ENCODE measurements around the gene DCUN1D1. TPM values are rescaled to one million over a fixed set of nuclear protein-coding genes. Genes with fewer than 3 reads are reported as not detected.

DCUN1D1 gene
- total RNA-seq, 1 donor from 2014 or later = 54.4 TPM

GRCh38 chr3:182912474-182912873 lies 67.9 kb downstream of the DCUN1D1 start:
- TF ChIP-seq CTCF (conservative IDR thresholded peaks at IDR 0.05) = no peak
- peaks cover 10% of the 10 kb centered on the region for H3K36me3 Mint-ChIP-seq
- H3K27ac Mint-ChIP-seq = peak overlapping the region; percentile 10
- no peaks in the 10 kb centered on the region for H3K4me1 Mint-ChIP-seq (ENCODE audit: unreplicated experiment)
- no peaks in the 10 kb centered on the region for H3K9me3 Mint-ChIP-seq
- no peak for DNase-seq (ENCODE audit: extremely low spot score, unreplicated experiment)
- no peaks in the 10 kb centered on the region for H3K27me3 Mint-ChIP-seq
- no peak overlapping the region for H3K4me3 Mint-ChIP-seq

GRCh38 chr3:182911782-182912111 lies 68.6 kb downstream of the DCUN1D1 start:
- no peaks in the 10 kb centered on the region for H3K4me1 Mint-ChIP-seq (ENCODE audit: unreplicated experiment)
- H3K4me3 Mint-ChIP-seq = no peak overlapping the region
- no peak overlapping the region for H3K27ac Mint-ChIP-seq
- no peak for DNase-seq (ENCODE audit: extremely low spot score, unreplicated experiment)
- H3K9me3 Mint-ChIP-seq = no peaks in the 10 kb centered on the region
- peaks cover 10% of the 10 kb centered on the region for H3K36me3 Mint-ChIP-seq
- TF ChIP-seq CTCF (conservative IDR thresholded peaks at IDR 0.05) = no peak
- no peaks in the 10 kb centered on the region for H3K27me3 Mint-ChIP-seq

GRCh38 chr3:182910936-182911781 lies 69.2 kb downstream of the DCUN1D1 start:
- no peak for DNase-seq (ENCODE audit: extremely low spot score, unreplicated experiment)
- Mint-ChIP-seq H3K36me3 (peaks cover 10% of the 10 kb centered on the region), H3K4me1 (ENCODE audit: unreplicated experiment) (no peaks in the 10 kb centered on the region), H3K27me3 (no peaks in the 10 kb centered on the region), H3K9me3 (no peaks in the 10 kb centered on the region), H3K4me3 (no peak overlapping the region), H3K27ac (no peak overlapping the region)
- TF ChIP-seq CTCF (conservative IDR thresholded peaks at IDR 0.05) = no peak

- peak; percentile 78 for TF ChIP-seq CTCF (conservative IDR thresholded peaks at IDR 0.05)
- Mint-ChIP-seq H3K27ac (no peak overlapping the region), H3K4me1 (ENCODE audit: unreplicated experiment) (no peaks in the 10 kb centered on the region), H3K27me3 (no peaks in the 10 kb centered on the region), H3K36me3 (peaks cover 10% of the 10 kb centered on the region), H3K4me3 (no peak overlapping the region), H3K9me3 (no peaks in the 10 kb centered on the region)
- DNase-seq (ENCODE audit: extremely low spot score, unreplicated experiment) = no peak
Observed at GRCh38 chr3:182909318-182910040, 70.9 kb downstream of the DCUN1D1 start.

- Mint-ChIP-seq H3K4me1 (ENCODE audit: unreplicated experiment) (no peaks in the 10 kb centered on the region), H3K36me3 (peaks cover 7% of the 10 kb centered on the region), H3K4me3 (no peak overlapping the region), H3K27me3 (no peaks in the 10 kb centered on the region), H3K9me3 (no peaks in the 10 kb centered on the region), H3K27ac (no peak overlapping the region)
- no peak for TF ChIP-seq CTCF (conservative IDR thresholded peaks at IDR 0.05)
- DNase-seq (ENCODE audit: extremely low spot score, unreplicated experiment) = no peak
Observed at GRCh38 chr3:182908471-182908870, 71.9 kb downstream of the DCUN1D1 start.

Data from type B pancreatic cell (in vitro differentiated cells).